Colonic mucosa (tissue), 4 donors: ENCODE results near the gene SLC39A13. TPM values are rescaled to one million over a fixed set of nuclear protein-coding genes. Genes with fewer than 3 reads are reported as not detected.

Experiments
- DNase-seq: peaks from one replicate; pipeline ENCODE4 v3.0.0-alpha.2; 2020
- H3K27ac ChIP-seq: fragments of 200-600 bp; one replicate; pipeline ENCODE4 v1.8.0; 2021
- H3K27me3 ChIP-seq: fragments of 200-600 bp; one replicate; pipeline ENCODE4 v1.8.0; 2021
- H3K36me3 ChIP-seq: fragments of 200-600 bp; one replicate; pipeline ENCODE4 v1.8.0; 2021
- H3K4me1 ChIP-seq: fragments of 200-600 bp; one replicate; pipeline ENCODE4 v1.8.0; 2021; ENCODE audit warnings: mild to moderate bottlenecking
- H3K4me3 ChIP-seq: fragments of 200-600 bp; one replicate; pipeline ENCODE4 v1.8.0; 2021
- H3K9ac ChIP-seq, 2 donors: one replicate each; pipeline ENCODE4 v1.7.0; 2013; ENCODE audit warnings: control low read depth in 2 of 2, low read depth in 2 of 2, low read length in 2 of 2
- H3K9me3 ChIP-seq: fragments of 200-600 bp; one replicate; pipeline ENCODE4 v1.8.0; 2021
- intact Hi-C: fragments of 100-400 bp; cut with DNase I; formaldehyde crosslinking; loops from one replicate; pipeline ENCODE4 v1.14.1; 2022
- total RNA-seq, 2 donors: library from RNA; stranded (reverse); fragmentation: NEBNext Ultra II Directional in 1 of 2; extraction: Animal tissue kit (Norgen Biotek cat#: 25700) in 1 of 2; gene quantifications; one replicate each; pipeline ENCODE4 v1.2.1, GENCODE V29; 2021
- TF ChIP-seq, protein P1 (sequence below): fragments of 200-600 bp; IDR thresholded peaks from one replicate; pipeline ENCODE4 v1.8.0; 2022; ENCODE audit warnings: antibody characterized with exemption, mild to moderate bottlenecking
- donor health status: healthy.
- donor health status: DM: no; HTN: no; CAD: no.
- donor health status: DM: no; HTN: no; CAD: no.

SLC39A13 gene
- 10 to 100 TPM; 14.3 to 18.6 TPM for total RNA-seq

DNA sequence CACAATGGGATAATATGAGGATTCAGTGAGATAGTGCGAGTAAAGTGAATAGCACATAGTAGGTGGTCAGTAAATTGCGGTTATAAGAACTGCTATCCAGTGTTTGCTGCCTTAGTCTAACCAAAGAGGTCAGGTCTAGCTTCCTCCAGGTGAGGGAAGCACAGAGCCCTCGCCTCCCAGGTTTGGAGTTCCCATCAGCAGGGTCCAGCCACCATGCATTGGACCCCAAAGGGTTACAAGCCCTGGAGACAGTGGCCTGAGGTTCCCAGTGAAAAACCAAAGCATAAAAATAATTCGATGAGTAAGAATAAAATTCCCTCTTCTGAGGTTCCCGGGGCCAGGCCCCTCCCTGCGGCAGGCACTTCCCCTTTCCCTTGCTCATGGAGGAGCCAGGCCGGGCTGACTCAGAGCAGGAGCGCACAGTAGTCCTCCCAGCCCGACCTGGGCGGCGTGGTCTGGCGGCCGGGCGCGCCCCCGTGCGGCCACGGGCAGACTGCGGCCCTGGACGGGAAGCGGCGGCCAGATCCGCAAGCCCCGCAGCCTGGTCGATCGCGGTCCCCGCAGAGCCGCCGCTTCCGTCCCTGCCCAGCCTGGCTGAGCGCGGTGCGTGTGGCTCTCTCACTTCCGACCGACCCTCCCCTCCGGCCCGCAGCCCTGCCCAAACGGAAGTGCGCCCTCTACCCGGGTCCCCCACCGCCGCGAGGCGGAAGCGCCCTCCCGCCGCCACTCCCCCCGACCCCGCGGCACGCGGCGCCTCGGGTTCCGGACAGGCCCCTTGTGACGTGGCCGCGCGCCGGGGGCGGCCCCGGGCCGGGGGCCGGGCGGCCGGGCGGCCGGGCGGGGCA is at the start of gene SLC39A13:
Gene SLC39A13, plus strand, starts transcription at position 845 of the 845 bp plus-strand sequence. CDS start 1,505 bp downstream, outside the sequence.
- DNase-seq = peak; percentile 93
- intact Hi-C loops = no loop called here
- peak within 1 kb of the TSS; percentile 92 to 98 for H3K9ac ChIP-seq
- TF ChIP-seq, protein P1, sequence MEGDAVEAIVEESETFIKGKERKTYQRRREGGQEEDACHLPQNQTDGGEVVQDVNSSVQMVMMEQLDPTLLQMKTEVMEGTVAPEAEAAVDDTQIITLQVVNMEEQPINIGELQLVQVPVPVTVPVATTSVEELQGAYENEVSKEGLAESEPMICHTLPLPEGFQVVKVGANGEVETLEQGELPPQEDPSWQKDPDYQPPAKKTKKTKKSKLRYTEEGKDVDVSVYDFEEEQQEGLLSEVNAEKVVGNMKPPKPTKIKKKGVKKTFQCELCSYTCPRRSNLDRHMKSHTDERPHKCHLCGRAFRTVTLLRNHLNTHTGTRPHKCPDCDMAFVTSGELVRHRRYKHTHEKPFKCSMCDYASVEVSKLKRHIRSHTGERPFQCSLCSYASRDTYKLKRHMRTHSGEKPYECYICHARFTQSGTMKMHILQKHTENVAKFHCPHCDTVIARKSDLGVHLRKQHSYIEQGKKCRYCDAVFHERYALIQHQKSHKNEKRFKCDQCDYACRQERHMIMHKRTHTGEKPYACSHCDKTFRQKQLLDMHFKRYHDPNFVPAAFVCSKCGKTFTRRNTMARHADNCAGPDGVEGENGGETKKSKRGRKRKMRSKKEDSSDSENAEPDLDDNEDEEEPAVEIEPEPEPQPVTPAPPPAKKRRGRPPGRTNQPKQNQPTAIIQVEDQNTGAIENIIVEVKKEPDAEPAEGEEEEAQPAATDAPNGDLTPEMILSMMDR = peak; percentile 75
- H3K36me3 ChIP-seq = no peaks in the 10 kb centered on the region
- H3K4me1 ChIP-seq = no peaks in the 10 kb centered on the region
- H3K27me3 ChIP-seq = no peaks in the 10 kb centered on the region
- no peaks in the 10 kb centered on the region for H3K9me3 ChIP-seq
- H3K4me3 ChIP-seq = peak within 1 kb of the TSS; percentile 60
- H3K27ac ChIP-seq = peak within 1 kb of the TSS; percentile 94

DNA sequence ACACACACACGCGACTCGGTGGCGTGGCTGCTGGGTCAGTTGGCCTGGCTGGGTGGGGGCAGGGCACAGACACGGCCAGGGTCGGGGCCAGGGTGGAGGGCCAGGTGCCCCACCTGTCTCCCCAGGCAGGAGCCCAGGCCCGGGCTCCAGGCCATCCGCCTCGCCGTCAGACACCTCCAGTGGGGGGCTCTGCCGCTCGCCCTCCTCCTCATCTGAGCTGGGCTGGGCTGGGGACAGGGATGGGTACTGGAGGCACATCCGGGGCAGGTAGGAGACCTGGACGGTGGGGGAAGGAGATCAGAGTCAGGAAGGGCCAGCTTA is 49.7 kb upstream of the SLC39A13 start:
- H3K27me3 ChIP-seq = no peaks in the 10 kb centered on the region
- no peak overlapping the region for H3K9ac ChIP-seq
- H3K36me3 ChIP-seq = no peaks in the 10 kb centered on the region
- H3K4me1 ChIP-seq = no peaks in the 10 kb centered on the region
- intact Hi-C loops = loop anchor here (5.0 to 10.0 kb wide), 2 partner anchors 181 to 474 kb away; partner anchors contain the start of gene ARFGAP2
- TF ChIP-seq, protein P1 = no peak
- no peak overlapping the region for H3K4me3 ChIP-seq
- no peaks in the 10 kb centered on the region for H3K9me3 ChIP-seq
- no peak for DNase-seq
- H3K27ac ChIP-seq = no peak overlapping the region

DNA sequence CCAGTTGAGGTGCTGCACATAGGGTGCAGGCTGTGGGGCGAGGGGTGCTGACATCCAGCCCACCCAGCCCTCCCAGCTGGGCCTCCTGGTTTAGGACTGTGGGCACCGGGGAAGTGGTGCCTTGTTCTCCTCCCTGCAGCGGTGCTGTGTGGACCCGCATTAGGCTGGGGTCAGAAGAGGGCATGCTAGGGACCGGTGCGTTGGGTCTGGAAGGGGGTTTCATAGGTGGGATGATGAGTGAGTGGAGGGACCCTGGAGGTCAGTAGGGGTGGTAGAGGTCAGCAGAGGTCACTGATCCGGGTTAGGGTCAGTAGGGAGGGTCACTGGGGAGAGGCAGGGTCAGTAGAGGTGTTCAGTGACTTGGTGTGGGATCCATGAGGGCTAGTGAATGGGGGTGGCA is 49.2 kb upstream of the SLC39A13 start:
- intact Hi-C loops = loop anchor here (5.0 to 10.0 kb wide), 2 partner anchors 182 to 474 kb away; partner anchors contain the start of gene ARFGAP2
- TF ChIP-seq, protein P1 = no peak
- H3K4me1 ChIP-seq = no peaks in the 10 kb centered on the region
- H3K27me3 ChIP-seq = no peaks in the 10 kb centered on the region
- no peaks in the 10 kb centered on the region for H3K36me3 ChIP-seq
- DNase-seq = no peak
- no peak overlapping the region for H3K9ac ChIP-seq
- H3K4me3 ChIP-seq = no peak overlapping the region
- no peak overlapping the region for H3K27ac ChIP-seq
- H3K9me3 ChIP-seq = no peaks in the 10 kb centered on the region

DNA sequence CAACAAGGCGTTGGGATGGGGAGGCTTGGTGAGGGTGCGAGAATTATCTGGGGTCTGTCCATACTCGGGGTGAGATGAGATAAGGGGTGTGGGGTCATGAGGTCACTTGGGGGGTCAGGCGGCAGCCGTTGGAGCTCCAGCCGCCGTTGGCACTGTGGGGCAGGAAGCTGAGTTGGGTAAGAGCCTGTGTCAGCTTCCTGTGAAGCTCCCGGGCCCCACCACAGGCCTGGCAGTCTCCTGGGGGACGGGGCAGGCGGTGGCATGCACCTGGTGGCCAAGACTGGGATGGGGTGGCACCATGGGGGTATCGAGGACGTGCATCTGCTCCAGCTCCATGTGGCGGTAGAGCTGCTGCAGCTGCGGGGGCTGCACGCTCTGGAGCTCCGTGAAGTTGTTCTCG is 48.8 kb upstream of the SLC39A13 start:
- DNase-seq = no peak
- TF ChIP-seq, protein P1 = no peak
- H3K4me3 ChIP-seq = no peak overlapping the region
- no peaks in the 10 kb centered on the region for H3K9me3 ChIP-seq
- H3K27me3 ChIP-seq = no peaks in the 10 kb centered on the region
- no peak overlapping the region for H3K9ac ChIP-seq
- H3K27ac ChIP-seq = no peak overlapping the region
- H3K36me3 ChIP-seq = no peaks in the 10 kb centered on the region
- intact Hi-C loops = loop anchor here (5.0 to 10.0 kb wide), 2 partner anchors 182 to 475 kb away; partner anchors contain the start of gene ARFGAP2
- no peaks in the 10 kb centered on the region for H3K4me1 ChIP-seq

DNA sequence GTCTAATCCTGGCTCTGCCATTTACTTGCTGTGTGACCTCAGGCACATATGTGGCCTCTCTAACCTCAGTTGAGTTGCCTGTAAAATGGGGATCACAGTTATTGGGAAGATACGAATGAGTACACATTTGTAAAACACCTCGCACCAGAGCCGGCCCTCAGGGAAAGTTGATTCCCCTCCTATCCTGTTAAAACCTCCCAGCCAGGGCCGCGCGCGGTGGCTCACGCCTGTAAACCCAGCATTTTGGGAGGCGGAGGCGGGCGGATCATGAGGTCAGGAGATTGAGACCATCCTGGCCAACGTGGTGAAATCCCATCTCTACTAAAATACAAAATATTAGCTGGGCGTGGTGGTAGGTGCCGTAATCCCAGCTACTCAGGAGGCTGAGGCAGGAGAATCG is 48.0 kb upstream of the SLC39A13 start:
- H3K4me3 ChIP-seq = no peak overlapping the region
- TF ChIP-seq, protein P1 = no peak
- H3K27me3 ChIP-seq = no peaks in the 10 kb centered on the region
- no peaks in the 10 kb centered on the region for H3K4me1 ChIP-seq
- H3K9me3 ChIP-seq = no peaks in the 10 kb centered on the region
- no peaks in the 10 kb centered on the region for H3K36me3 ChIP-seq
- DNase-seq = no peak
- H3K9ac ChIP-seq = no peak overlapping the region
- intact Hi-C loops = no loop called here
- no peak overlapping the region for H3K27ac ChIP-seq
